Right atrium auricular region (tissue), 2 donors: ENCODE measurements around the gene SUN1. TPM values are rescaled to one million over a fixed set of nuclear protein-coding genes. Genes with fewer than 3 reads are reported as not detected.
"Not testable (repeated sequence)": the region's sequence is repeated elsewhere in the genome, so short reads cannot be mapped to it uniquely, and the experiment has no call there.

Experiments
- DNase-seq: peaks from one replicate; pipeline ENCODE4 v3.0.0-alpha.2; 2019; ENCODE audit warnings: low spot score
- H3K27ac ChIP-seq, 2 donors: fragments of 200-600 bp; sonication (generic); 1 replicate in 1 of 2; 2 replicates in 1 of 2; pipeline ENCODE4 v1.5.1; 2016 to 2019
- H3K27me3 ChIP-seq, 2 donors: fragments of 200-600 bp; sonication (generic); one replicate each; pipeline versions ENCODE4 v1.5.1 to v1.6.0; 2017 to 2019
- H3K36me3 ChIP-seq: fragments of 200-600 bp; sonication (generic); one replicate; pipeline ENCODE4 v1.5.1; 2016
- H3K4me1 ChIP-seq, 2 donors: fragments of 200-600 bp; sonication (generic); one replicate each; pipeline versions ENCODE4 v1.5.1 to v1.6.0; 2017 to 2019
- H3K4me3 ChIP-seq, 2 donors: fragments of 200-600 bp; sonication (generic); 1 replicate in 1 of 2; 2 replicates in 1 of 2; pipeline ENCODE4 v1.5.1; 2017 to 2019; ENCODE audit warnings: mild to moderate bottlenecking in 1 of 2, moderate library complexity in 1 of 2
- H3K9me3 ChIP-seq, 2 donors: fragments of 200-600 bp; sonication (generic); one replicate each; pipeline ENCODE4 v1.5.1; 2019
- total RNA-seq, 2 donors: library from RNA; depleted of rRNA; stranded (reverse); fragments of >200 nt; gene quantifications; one replicate each; pipeline ENCODE4 v1.1.0, GENCODE V29; 2016
- TF ChIP-seq, protein P1 (sequence below), 2 donors: fragments of 200-600 bp; sonication (generic); IDR thresholded peaks; one replicate each; pipeline ENCODE4 v1.5.1; 2019; ENCODE audit warnings: antibody characterized with exemption in 2 of 2

SUN1 gene
- total RNA-seq, 2 donors from 2014 or later: 84.4 to 97.5 TPM

DNA sequence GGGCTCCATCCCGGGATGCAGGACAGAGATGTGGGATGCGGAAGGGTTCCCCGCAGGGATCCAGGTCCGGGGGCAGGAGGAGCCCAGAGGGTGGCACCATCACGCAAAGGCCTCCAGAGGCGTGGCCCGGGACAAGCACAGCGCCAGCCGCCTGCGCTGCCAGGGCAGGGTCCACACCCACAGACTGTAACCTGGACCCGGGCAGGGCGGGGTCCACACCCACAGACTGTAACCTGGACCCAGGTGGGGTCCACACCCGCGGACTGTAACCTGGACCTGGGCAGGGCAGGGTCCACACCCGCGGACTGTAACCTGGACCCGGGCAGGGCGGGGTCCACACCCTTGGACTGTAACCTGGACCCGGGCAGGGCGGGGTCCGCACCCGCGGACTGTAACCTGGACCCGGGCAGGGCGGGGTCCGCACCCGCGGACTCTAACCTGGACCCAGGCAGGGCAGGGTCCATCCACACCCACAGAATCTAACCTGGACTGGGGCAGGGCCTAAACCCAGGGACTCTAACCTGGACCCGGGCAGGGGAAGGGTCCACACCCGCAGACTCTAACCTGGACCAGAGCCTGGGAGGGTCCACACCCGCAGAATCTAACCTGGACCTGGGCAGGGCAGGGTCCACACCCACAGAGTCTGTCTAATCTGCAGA lies 37.5 kb upstream of the SUN1 start:
- TF ChIP-seq, protein P1, sequence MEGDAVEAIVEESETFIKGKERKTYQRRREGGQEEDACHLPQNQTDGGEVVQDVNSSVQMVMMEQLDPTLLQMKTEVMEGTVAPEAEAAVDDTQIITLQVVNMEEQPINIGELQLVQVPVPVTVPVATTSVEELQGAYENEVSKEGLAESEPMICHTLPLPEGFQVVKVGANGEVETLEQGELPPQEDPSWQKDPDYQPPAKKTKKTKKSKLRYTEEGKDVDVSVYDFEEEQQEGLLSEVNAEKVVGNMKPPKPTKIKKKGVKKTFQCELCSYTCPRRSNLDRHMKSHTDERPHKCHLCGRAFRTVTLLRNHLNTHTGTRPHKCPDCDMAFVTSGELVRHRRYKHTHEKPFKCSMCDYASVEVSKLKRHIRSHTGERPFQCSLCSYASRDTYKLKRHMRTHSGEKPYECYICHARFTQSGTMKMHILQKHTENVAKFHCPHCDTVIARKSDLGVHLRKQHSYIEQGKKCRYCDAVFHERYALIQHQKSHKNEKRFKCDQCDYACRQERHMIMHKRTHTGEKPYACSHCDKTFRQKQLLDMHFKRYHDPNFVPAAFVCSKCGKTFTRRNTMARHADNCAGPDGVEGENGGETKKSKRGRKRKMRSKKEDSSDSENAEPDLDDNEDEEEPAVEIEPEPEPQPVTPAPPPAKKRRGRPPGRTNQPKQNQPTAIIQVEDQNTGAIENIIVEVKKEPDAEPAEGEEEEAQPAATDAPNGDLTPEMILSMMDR (IDR thresholded peaks at IDR 0.05): no peak
- no peak for DNase-seq
- Histone ChIP-seq H3K4me3 (no peak overlapping the region), H3K27me3 (no peaks in the 10 kb centered on the region), H3K27ac (no peak overlapping the region), H3K9me3 (no peaks in the 10 kb centered on the region), H3K36me3 (no peaks in the 10 kb centered on the region), H3K4me1 (peaks cover 0 to 4% of the 10 kb centered on the region in 2 donors)

DNA sequence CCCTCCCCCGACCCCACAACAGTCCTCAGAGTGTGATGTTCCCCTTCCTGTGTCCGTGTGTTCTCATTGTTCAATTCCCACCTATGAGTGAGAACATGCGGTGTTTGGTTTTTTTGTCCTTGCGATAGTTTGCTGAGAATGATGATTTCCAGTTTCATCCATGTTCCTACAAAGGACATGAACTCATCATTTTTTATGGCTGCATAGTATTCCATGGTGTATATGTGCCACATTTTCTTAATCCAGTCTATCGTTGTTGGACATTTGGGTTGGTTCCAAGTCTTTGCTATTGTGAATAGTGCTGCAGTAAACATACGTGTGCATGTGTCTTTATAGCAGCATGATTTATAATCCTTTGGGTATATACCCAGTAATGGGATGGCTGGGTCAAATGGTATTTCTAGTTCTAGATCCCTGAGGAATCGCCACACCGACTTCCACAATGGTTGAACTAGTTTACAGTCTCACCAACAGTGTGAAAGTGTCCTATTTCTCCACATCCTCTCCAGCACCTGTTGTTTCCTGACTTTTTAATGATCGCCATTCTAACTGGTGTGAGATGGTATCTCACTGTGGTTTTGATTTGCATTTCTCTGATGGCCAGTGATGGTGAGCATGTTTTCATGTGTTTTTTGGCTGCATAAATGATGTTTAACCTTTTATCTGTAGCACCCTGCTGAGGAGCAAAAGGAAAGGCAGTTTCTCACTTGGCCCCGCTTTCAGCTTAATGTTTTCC lies 35.7 kb upstream of the SUN1 start:
- not testable (repeated sequence) for H3K27ac ChIP-seq, H3K27me3 ChIP-seq, DNase-seq, H3K36me3 ChIP-seq, H3K9me3 ChIP-seq, H3K4me3 ChIP-seq
- H3K4me1 ChIP-seq: peaks cover 0 to 17% of the 10 kb centered on the region in 2 donors

DNA sequence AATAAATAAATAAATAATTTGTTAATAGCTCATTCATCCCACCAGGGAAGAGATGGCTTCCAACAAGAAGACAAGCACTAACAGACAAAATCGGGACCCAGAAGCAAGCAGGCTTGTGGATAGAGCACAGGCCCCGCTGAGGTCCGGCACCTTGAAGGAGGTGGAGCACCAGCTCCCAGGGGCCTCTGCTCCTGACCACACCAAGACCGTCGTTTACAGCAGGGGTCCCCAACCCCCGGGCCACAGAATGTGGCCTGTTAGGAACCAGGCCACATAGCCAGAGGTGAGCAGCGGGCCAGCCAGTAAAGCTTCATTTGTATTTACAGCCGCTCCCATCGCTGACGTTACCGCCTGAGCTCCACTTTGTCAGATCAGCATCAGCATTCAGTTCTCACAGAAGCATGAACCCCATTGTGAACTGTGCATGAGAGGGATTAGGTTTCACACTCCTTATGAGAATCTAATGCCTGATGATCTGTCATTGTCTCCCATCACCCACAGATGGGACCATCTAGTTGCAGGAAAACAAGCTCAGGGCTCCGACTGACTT lies 33.3 kb upstream of the SUN1 start:
- TF ChIP-seq, protein P1 (IDR thresholded peaks at IDR 0.05): no peak
- Histone ChIP-seq H3K27me3 (no peaks in the 10 kb centered on the region), H3K27ac (no peak overlapping the region), H3K4me1 (peaks cover 0 to 28% of the 10 kb centered on the region in 2 donors), H3K36me3 (no peaks in the 10 kb centered on the region), H3K4me3 (no peak overlapping the region), H3K9me3 (no peaks in the 10 kb centered on the region)
- DNase-seq: no peak

DNA sequence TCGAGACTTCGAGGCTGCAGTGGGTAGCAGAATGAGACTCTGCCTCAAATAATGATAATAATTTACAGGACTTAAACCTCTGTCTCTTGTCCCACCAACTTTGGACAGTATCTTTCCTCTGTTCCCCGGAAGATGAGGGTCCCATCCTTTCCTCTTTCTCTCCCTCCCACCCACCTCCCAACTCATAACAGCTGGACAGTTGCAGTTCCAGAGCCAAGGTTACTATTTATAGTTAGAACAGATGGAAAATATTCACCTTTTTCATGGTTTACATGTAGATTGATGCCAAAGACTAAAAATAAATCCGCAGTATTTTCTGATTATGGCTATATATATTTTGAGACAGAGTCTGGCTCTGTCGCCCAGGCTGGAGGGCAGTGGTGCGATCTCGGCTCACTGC lies 31.6 kb upstream of the SUN1 start:
- Histone ChIP-seq H3K27me3 (no peaks in the 10 kb centered on the region), H3K9me3 (no peaks in the 10 kb centered on the region), H3K4me3 (no peak overlapping the region), H3K36me3 (no peaks in the 10 kb centered on the region), H3K4me1 (peaks cover 0 to 26% of the 10 kb centered on the region in 2 donors), H3K27ac (peak overlapping the region; percentile 28 to 58)
- TF ChIP-seq, protein P1 (IDR thresholded peaks at IDR 0.05): no peak
- DNase-seq: no peak

DNA sequence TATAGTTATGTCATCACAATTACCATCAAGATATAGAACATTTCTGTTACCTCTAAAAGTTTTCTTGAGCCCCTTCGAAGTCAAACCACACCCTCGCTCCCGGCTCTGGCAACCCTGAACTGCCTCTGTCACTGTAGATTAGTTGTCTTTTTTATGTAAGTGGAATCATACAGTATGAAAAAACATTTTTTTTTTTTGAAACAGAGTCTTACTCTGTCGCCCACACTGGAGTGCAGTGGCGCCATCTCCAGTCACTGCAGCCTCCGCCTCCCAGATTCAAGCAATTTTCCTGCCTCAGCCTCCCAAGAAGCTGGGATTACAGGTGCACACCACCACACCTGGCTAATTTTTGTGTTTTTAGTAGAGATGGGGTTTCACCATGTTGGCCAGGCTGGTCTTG lies 30.9 kb upstream of the SUN1 start:
- DNase-seq, H3K27me3 ChIP-seq: not testable (repeated sequence)
- H3K4me1 ChIP-seq: peaks cover 0 to 26% of the 10 kb centered on the region in 2 donors

DNA sequence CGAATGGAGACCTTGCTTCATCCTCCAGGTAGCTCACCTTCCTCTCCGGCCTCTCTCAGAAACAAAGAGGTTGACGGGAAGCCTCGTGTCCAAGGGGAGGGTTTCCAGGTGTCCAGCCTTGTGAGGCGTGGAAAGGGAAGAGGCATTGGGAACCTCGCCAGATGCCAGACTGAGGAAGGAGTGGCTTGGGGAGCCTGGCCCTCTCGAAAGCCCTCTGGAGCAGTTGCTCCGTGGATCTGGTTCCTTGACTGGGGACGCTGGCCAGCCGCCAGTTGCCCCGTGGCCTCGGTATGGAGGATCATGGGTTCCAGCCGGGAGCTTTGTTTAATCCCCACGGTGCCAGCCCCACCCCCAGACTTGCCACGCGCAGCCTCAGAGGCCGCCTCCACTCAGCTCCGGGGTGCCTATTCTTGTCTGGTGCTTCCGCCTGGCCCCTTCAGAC lies 30.3 kb upstream of the SUN1 start:
- Histone ChIP-seq H3K4me1 (peaks cover 0 to 26% of the 10 kb centered on the region in 2 donors), H3K36me3 (no peaks in the 10 kb centered on the region), H3K27ac (peak overlapping the region; percentile 37 to 58), H3K27me3 (no peaks in the 10 kb centered on the region), H3K4me3 (peak overlapping the region in 1 of 2 donors; percentile 21), H3K9me3 (no peaks in the 10 kb centered on the region)
- TF ChIP-seq, protein P1 (IDR thresholded peaks at IDR 0.05): no peak
- no peak for DNase-seq

More for the DNA sequence above, 30.9 kb upstream of the SUN1 start:
- H3K36me3 ChIP-seq, H3K4me3 ChIP-seq, H3K9me3 ChIP-seq: not testable (repeated sequence)
- peak overlapping the region; percentile 28 to 58 for H3K27ac ChIP-seq
